ENCODE data around the gene TINCR. TPM values are rescaled to one million over a fixed set of nuclear protein-coding genes. Genes with fewer than 3 reads are reported as not detected.

Gene TINCR
- total RNA-seq, 4 donors from 2014 or later, result 173 to 255 (median 185) TPM

- Histone ChIP-seq H3K27me3 (peaks cover 33% of the 10 kb centered on the region), H3K36me3 (no peaks in the 10 kb centered on the region), H3K27ac (no peak overlapping the region), H3K4me1 (peaks cover 13% of the 10 kb centered on the region), H3K4me3 (peak overlapping the region; percentile 33), H3K9me3 (no peaks in the 10 kb centered on the region)
- no peak for DNase-seq (ENCODE audit: low spot score in 2 of 2)
- WGBS, result 10% methylated on average over 21 of the region's 38 CpGs
- TF ChIP-seq POLR2AphosphoS5 (IDR thresholded peaks at IDR 0.05) (no peak), EP300 (IDR thresholded peaks at IDR 0.05) (no peak), CTCF (IDR thresholded peaks at IDR 0.05) (no peak), POLR2A (IDR thresholded peaks at IDR 0.05) (no peak)
These were observed 31.3 kb downstream of the TINCR start for GRCh38 chr19:5536337-5536894.

GRCh38 chr19:5534787-5535586, 32.8 kb downstream of the TINCR start:
- no peak overlapping the region for H3K27ac ChIP-seq
- DNase-seq (ENCODE audit: low spot score in 2 of 2), result no peak
- H3K27me3 ChIP-seq, result peaks cover 32% of the 10 kb centered on the region
- no peaks in the 10 kb centered on the region for H3K9me3 ChIP-seq
- no peaks in the 10 kb centered on the region for H3K36me3 ChIP-seq
- TF ChIP-seq POLR2A (IDR thresholded peaks at IDR 0.05) (no peak), CTCF (IDR thresholded peaks at IDR 0.05) (peak in 1 of 2 donors; percentile 21), EP300 (IDR thresholded peaks at IDR 0.05) (no peak)
- H3K4me1 ChIP-seq, result peaks cover 13% of the 10 kb centered on the region
- H3K4me3 ChIP-seq, result no peak overlapping the region
- 78% methylated on average over 9 of the region's 9 CpGs for whole genome bisulfite sequencing

- H3K4me1 ChIP-seq, result peaks cover 9% of the 10 kb centered on the region
- WGBS, result 84% methylated on average over 3 of the region's 3 CpGs
- no peaks in the 10 kb centered on the region for H3K9me3 ChIP-seq
- no peak overlapping the region for H3K27ac ChIP-seq
- peaks cover 19% of the 10 kb centered on the region for H3K27me3 ChIP-seq
- H3K36me3 ChIP-seq, result no peaks in the 10 kb centered on the region
- TF ChIP-seq POLR2AphosphoS5 (IDR thresholded peaks at IDR 0.05) (no peak), CTCF (IDR thresholded peaks at IDR 0.05) (no peak)
- DNase-seq (ENCODE audit: low spot score in 2 of 2), result no peak
- H3K4me3 ChIP-seq, result no peak overlapping the region
These were observed 34.5 kb downstream of the TINCR start for GRCh38 chr19:5533257-5533656.

- no peak for TF ChIP-seq CTCF (IDR thresholded peaks at IDR 0.05)
- no peak for TF ChIP-seq POLR2AphosphoS5 (IDR thresholded peaks at IDR 0.05)
- TF ChIP-seq EP300 (IDR thresholded peaks at IDR 0.05), result no peak
- TF ChIP-seq POLR2A (IDR thresholded peaks at IDR 0.05), result no peak
- no peaks in the 10 kb centered on the region for H3K4me1 ChIP-seq
- H3K9me3 ChIP-seq, result no peaks in the 10 kb centered on the region
- no peak overlapping the region for H3K4me3 ChIP-seq
- no peaks in the 10 kb centered on the region for H3K36me3 ChIP-seq
- no peak for DNase-seq (ENCODE audit: low spot score in 2 of 2)
- 72% methylated on average over 11 of the region's 11 CpGs for WGBS
- peaks cover 7% of the 10 kb centered on the region for H3K27me3 ChIP-seq
- no peak overlapping the region for H3K27ac ChIP-seq
These were observed 37.1 kb downstream of the TINCR start for GRCh38 chr19:5530701-5531100.

GRCh38 chr19:5526691-5527090, 41.1 kb downstream of the TINCR start:
- no peak overlapping the region for H3K27ac ChIP-seq
- peaks cover 21% of the 10 kb centered on the region for H3K27me3 ChIP-seq
- H3K36me3 ChIP-seq, result no peaks in the 10 kb centered on the region
- no peak for TF ChIP-seq POLR2AphosphoS5 (IDR thresholded peaks at IDR 0.05)
- TF ChIP-seq EP300 (IDR thresholded peaks at IDR 0.05), result no peak
- no peak for TF ChIP-seq POLR2A (IDR thresholded peaks at IDR 0.05)
- TF ChIP-seq CTCF (IDR thresholded peaks at IDR 0.05), result no peak
- no peaks in the 10 kb centered on the region for H3K9me3 ChIP-seq
- H3K4me3 ChIP-seq, result no peak overlapping the region
- no peak for DNase-seq (ENCODE audit: low spot score in 2 of 2)
- 78% methylated on average over 6 of the region's 6 CpGs for WGBS
- H3K4me1 ChIP-seq, result no peaks in the 10 kb centered on the region

Data from suprapubic skin (tissue), 4 donors.